Gastroesophageal sphincter (tissue), 4 donors: ENCODE results near the gene HUNK. TPM values are rescaled to one million over a fixed set of nuclear protein-coding genes. Genes with fewer than 3 reads are reported as not detected.
A peak's percentile ranks its signal among the peaks of the same experiment; 100 is the strongest.

Experiments used
- ATAC-seq: fragments of 150-250 bp; one replicate; pipeline ENCODE4 v1.9.1; 2016; ENCODE audit warnings: mild to moderate bottlenecking, moderate library complexity
- H3K27ac ChIP-seq, 4 donors: fragments of 200-600 bp; sonication (generic) in 3 of 4; 1 replicate in 3 of 4; 2 replicates in 1 of 4; pipeline ENCODE4 v1.5.1; 2016 to 2019
- H3K27me3 ChIP-seq: fragments of 200-600 bp; sonication (generic); one replicate; pipeline ENCODE4 v1.5.1; 2019
- H3K36me3 ChIP-seq, 2 donors: fragments of 200-600 bp; sonication (generic); one replicate each; pipeline ENCODE4 v1.5.1; 2019; ENCODE audit warnings: control low read depth in 1 of 2
- H3K4me1 ChIP-seq, 3 donors: fragments of 200-600 bp; sonication (generic); 1 replicate in 2 of 3; 2 replicates in 1 of 3; pipeline ENCODE4 v1.5.1; 2016 to 2019; ENCODE audit warnings: control low read depth in 2 of 3
- H3K4me3 ChIP-seq, 2 donors: fragments of 200-600 bp; sonication (generic); one replicate each; pipeline ENCODE4 v1.5.1; 2019; ENCODE audit warnings: mild to moderate bottlenecking in 1 of 2, moderate library complexity in 1 of 2
- H3K9me3 ChIP-seq, 3 donors: fragments of 200-600 bp; sonication (generic); one replicate each; pipeline ENCODE4 v1.5.1; 2017 to 2019; ENCODE audit warnings: control low read depth in 2 of 3
- CTCF ChIP-seq, 4 experiments: fragments of 200-600 bp in 2 of 4; fragments of 450-650 bp in 2 of 4; sonication (generic) in 1 of 4; IDR thresholded peaks; one replicate each; pipeline ENCODE4 v1.5.1; 2017 to 2019; ENCODE audit warnings: antibody characterized with exemption in 4 of 4, mild to moderate bottlenecking in 2 of 4, moderate library complexity in 2 of 4
- EP300 ChIP-seq: sonication (generic); formaldehyde crosslinking; IDR thresholded peaks from one replicate; pipeline ENCODE4 v1.6.1; 2017; ENCODE audit warnings: antibody characterized with exemption, mild to moderate bottlenecking
- POLR2A ChIP-seq, 2 donors: fragments of 450-650 bp; IDR thresholded peaks; one replicate each; pipeline ENCODE4 v1.6.1; 2017; ENCODE audit warnings: antibody characterized with exemption in 2 of 2, mild to moderate bottlenecking in 2 of 2, moderate library complexity in 1 of 2
- POLR2AphosphoS5 ChIP-seq: sonication (generic); formaldehyde crosslinking; IDR thresholded peaks from one replicate; pipeline ENCODE4 v1.6.1; 2017; ENCODE audit warnings: antibody characterized with exemption
- WGBS, 2 donors: methylation state at CpG; one replicate each; pipeline ENCODE4 v1.1.5; 2018; ENCODE audit warnings: low coverage in 1 of 2; 5-methylcytosine and 5-hydroxymethylcytosine counted together
- total RNA-seq, 4 donors: library from RNA; depleted of rRNA; stranded (reverse); fragments of >200 nt; gene quantifications; one replicate each; pipeline ENCODE4 v1.1.0, GENCODE V29; 2016

Gene HUNK
- total RNA-seq, 4 donors from 2014 or later = 0.47 to 1.7 (median 0.81) TPM

DNA sequence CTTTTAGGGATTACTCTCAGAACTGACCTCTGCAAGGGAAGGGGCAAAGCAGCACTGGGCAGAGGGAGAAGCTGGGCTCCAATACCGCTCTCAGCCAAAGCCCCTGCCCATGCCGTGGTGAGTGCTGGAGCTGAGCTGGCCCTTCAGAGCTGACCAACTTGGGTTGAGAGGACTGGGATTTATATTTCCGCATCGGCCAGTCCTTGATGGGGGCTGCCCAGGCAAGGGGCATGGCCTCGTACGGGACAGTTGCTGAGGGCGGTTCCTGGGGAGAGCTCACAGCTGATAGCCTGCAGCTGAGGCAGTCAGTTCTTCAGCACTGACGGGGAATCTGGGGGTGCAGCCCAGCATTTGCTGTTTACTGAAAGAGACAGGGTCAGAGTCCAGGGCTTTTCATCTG lies 8.0 kb downstream of the HUNK start:
- H3K9me3 ChIP-seq = no peaks in the 10 kb centered on the region
- no peak for ATAC-seq
- H3K4me1 ChIP-seq = peaks cover 0 to 15% (median 0%) of the 10 kb centered on the region in 3 donors
- TF ChIP-seq CTCF (IDR thresholded peaks at IDR 0.05) (no peak), EP300 (no peak), POLR2AphosphoS5 (no peak), POLR2A (IDR thresholded peaks at IDR 0.05) (no peak)
- H3K4me3 ChIP-seq = no peak overlapping the region
- peaks cover 8% of the 10 kb centered on the region for H3K27me3 ChIP-seq
- H3K27ac ChIP-seq = no peak overlapping the region
- H3K36me3 ChIP-seq = no peaks in the 10 kb centered on the region
- WGBS, 2 donors = 40% methylated on average over 1 of the region's 8 CpGs; no CpG with 5 or more reads in 1 of the 2 donors

DNA sequence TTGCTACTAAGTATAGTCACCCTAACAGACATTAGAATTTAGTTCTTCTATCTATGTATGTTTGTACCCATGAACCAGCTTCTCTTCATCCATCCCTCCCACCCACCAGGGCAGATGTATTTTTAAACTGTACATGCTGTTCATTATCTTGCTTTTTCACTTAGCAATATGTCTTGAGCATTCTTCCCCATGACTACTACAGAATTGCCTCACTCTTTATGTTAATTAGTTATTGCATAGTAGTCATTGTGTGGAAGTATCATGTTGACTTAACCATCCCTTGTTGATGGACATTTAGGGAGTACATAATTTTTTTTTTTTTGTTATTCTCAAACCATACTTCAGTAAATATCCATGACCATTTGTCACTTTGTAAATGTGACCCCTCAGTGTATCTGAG lies 9.9 kb downstream of the HUNK start:
- Histone ChIP-seq H3K27me3 (peaks cover 12% of the 10 kb centered on the region), H3K4me3 (no peak overlapping the region), H3K36me3 (no peaks in the 10 kb centered on the region), H3K4me1 (peaks cover 0 to 15% (median 0%) of the 10 kb centered on the region in 3 donors), H3K9me3 (no peaks in the 10 kb centered on the region), H3K27ac (no peak overlapping the region)
- ATAC-seq = no peak
- TF ChIP-seq POLR2A (IDR thresholded peaks at IDR 0.05) (no peak), POLR2AphosphoS5 (no peak), CTCF (IDR thresholded peaks at IDR 0.05) (no peak), EP300 (no peak)

DNA sequence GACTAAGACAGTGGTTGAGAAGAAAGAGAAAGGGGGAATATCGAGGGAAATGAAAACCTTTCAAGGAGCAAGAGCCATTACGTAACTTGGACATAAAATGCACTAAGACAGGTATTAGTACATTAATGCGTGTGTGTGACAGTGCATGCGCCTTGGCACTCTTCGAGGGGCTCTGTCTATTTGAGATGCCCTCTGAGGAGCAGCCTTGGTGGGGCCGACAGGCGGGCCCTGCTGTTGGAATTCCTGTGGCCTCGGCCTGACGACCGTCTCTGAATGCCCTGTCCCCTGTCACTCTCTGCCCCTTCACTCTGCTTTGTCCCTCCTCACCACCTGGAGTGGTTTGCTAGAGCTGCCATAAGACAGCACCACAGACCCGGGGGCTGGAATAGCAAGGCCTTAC lies 12.3 kb downstream of the HUNK start:
- H3K27ac ChIP-seq = no peak overlapping the region
- H3K27me3 ChIP-seq = peaks cover 12% of the 10 kb centered on the region
- TF ChIP-seq EP300 = no peak
- no peaks in the 10 kb centered on the region for H3K36me3 ChIP-seq
- WGBS, 2 donors = 94 to 100% methylated on average over 2 to 5 of the region's 11 CpGs
- no peak for ATAC-seq
- H3K9me3 ChIP-seq = no peaks in the 10 kb centered on the region
- H3K4me1 ChIP-seq = no peaks in the 10 kb centered on the region
- H3K4me3 ChIP-seq = no peak overlapping the region

GRCh38 chr21:31886915-31887314 lies 14.1 kb downstream of the HUNK start:
- no peak overlapping the region for H3K27ac ChIP-seq
- H3K27me3 ChIP-seq = peaks cover 12% of the 10 kb centered on the region
- no peak for ATAC-seq
- H3K4me1 ChIP-seq = no peaks in the 10 kb centered on the region
- no peaks in the 10 kb centered on the region for H3K9me3 ChIP-seq
- H3K36me3 ChIP-seq = no peaks in the 10 kb centered on the region
- WGBS, 2 donors = 85% methylated on average over 3 of the region's 5 CpGs; no CpG with 5 or more reads in 1 of the 2 donors
- no peak overlapping the region for H3K4me3 ChIP-seq
- TF ChIP-seq CTCF (IDR thresholded peaks at IDR 0.05) = no peak
- no peak for TF ChIP-seq POLR2AphosphoS5
- TF ChIP-seq POLR2A (IDR thresholded peaks at IDR 0.05) = no peak
- no peak for TF ChIP-seq EP300

DNA sequence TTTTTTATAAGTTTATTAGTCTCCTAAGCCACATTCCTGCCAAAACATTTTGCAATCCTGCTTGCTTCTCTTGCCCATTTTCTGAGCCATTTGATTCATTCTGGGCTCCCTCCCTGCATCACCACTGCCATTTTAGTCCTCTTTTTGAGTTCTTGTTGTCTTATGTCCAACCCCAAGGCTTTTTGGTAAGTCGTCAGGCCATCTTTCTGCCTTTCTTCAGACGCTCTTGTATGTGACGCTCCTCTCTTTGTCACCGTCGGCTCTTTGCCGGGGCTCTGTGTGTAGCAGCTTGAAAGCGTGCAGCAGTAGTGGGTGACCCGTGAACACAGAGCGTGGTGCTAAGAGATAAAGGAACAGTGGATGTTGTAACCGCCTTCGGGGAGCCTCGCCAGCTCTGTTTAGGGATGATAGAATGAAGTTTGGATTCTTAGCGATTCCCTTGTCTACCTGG lies 14.6 kb downstream of the HUNK start:
- Histone ChIP-seq H3K9me3 (no peaks in the 10 kb centered on the region), H3K27me3 (peaks cover 12% of the 10 kb centered on the region), H3K27ac (no peak overlapping the region), H3K36me3 (no peaks in the 10 kb centered on the region), H3K4me1 (no peaks in the 10 kb centered on the region), H3K4me3 (no peak overlapping the region)
- 56 to 90% methylated on average over 2 to 6 of the region's 13 CpGs for WGBS, 2 donors
- TF ChIP-seq POLR2AphosphoS5 (no peak), CTCF (IDR thresholded peaks at IDR 0.05) (no peak), POLR2A (IDR thresholded peaks at IDR 0.05) (no peak), EP300 (no peak)
- ATAC-seq = peak; percentile 63
